K562 treated with DMSO at 1 percent for 12 hours (cell line): ENCODE data around the gene ENTPD6. TPM values are rescaled to one million over a fixed set of nuclear protein-coding genes. Genes with fewer than 3 reads are reported as not detected.

ENCODE experiments used
- total RNA-seq: library from RNA; unstranded; fragments of 300-600 nt; gene quantifications from 2 replicates; pipeline ENCODE4 v1.2.3, GENCODE V29; 2022; ENCODE audit not compliant: insufficient read depth

The ENTPD6 gene
- 26.8 and 30.3 TPM in 2 replicates for total RNA-seq

DNA sequence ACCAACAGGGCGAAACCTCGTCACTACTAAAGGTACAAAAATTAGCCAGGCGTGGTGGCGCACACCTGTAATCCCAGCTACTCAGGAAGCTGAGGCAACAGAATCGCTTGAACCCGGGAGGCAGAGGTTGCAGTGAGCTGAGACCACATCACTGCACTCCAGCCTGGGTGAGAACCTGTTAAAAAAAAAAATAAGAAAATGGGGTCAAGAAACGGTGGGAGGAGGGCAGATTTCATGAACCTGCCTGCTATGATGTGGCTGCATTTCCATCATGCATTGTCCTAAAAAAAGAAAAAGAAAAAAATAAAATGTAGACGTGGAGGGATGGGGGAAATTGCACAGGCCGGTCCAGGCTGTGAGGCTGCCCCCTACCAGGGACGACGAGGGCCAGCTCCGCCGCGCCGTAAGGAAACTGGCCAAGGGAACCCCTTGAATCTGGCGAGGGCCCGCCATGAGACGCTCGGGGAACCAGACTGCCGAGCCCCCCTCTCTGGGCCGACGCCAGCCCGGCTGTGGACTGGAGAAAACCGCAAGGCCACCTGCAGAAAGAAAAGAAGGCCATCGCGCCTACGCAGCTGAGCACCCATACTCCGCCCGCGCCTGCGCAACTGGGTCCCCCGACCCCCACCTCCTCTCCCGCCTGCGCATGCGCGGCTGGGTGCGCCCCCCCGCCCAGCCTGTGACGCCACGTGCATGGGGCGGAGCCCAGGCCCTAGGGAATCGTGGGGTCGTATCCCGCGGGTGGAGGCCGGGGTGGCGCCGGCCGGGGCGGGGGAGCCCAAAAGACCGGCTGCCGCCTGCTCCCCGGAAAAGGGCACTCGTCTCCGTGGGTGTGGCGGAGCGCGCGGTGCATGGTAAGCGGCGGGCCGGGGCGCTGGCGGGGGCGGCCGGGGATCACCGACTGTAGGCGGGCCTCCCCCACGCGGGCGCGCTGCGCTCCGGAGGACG is at the start of gene ENTPD6:
Gene ENTPD6, plus strand, starts transcription at position 699 of the 948 bp plus-strand sequence. CDS start 10,825 bp downstream, outside the sequence.

DNA sequence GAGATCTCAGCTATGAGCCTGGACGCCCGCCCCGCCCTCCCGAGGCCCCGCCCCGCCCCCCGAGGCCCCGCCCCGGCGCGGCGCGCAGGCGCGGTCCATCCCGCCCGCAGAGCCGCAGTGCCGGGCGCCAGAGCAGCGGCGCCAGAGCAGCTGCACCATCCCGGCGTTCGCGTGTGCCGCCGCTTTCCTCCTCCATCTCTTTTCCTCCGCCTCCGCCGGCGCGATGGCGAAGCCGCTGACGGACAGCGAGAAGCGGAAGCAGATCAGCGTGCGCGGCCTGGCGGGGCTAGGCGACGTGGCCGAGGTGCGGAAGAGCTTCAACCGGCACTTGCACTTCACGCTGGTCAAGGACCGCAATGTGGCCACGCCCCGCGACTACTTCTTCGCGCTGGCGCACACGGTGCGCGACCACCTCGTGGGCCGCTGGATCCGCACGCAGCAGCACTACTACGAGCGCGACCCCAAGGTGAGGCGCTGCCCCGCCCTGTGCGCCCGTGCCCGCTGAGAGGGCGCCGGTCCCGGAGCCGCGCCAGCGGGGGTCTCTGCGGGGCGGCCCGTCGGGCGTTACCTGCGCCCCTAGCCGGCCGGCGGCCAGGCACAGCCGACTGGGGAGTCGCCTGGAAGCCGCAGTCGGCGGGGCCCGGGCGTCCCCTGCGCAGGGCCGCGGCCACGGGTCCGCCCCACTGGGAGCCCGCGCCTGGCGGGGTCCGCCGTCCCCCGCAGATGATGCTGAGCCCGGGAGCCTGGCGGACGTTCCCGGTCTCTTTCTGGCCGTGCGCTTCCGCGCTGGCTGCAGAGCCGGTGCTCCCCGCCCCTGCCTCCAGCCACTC is 52.7 kb downstream of the ENTPD6 start, which contains the start of gene PYGB:
Gene PYGB, plus strand, starts transcription at position 130 of the 830 bp plus-strand sequence. Its CDS starts 94 bp downstream, at position 224.

Other genes with a start within 250 kb of the ENTPD6 start
- gene CST7, start 246.4 kb upstream of the ENTPD6 start, total RNA-seq, result not detected in 2 replicates
- gene APMAP, start 203.0 kb upstream of the ENTPD6 start, total RNA-seq, result 18.1 and 21.9 TPM in 2 replicates
- gene ACSS1, start 137.6 kb upstream of the ENTPD6 start, total RNA-seq, result not detected in 2 replicates
- not detected in 2 replicates for gene VSX1, start 113.6 kb upstream of the ENTPD6 start, total RNA-seq
- 21.8 and 31.9 TPM in 2 replicates for gene PYGB, start 52.4 kb downstream of the ENTPD6 start, total RNA-seq
- gene ABHD12, start 195.1 kb downstream of the ENTPD6 start, total RNA-seq, result 25.8 and 31.3 TPM in 2 replicates
- gene GINS1, start 212.0 kb downstream of the ENTPD6 start, total RNA-seq, result 10.6 and 18.7 TPM in 2 replicates